ENCODE data around the gene RPS26.
A peak's percentile ranks its signal among the peaks of the same experiment; 100 is the strongest.
"Not testable (repeated sequence)": the region's sequence is repeated elsewhere in the genome, so short reads cannot be mapped to it uniquely, and the experiment has no call there.

The RPS26 gene

GRCh38 chr12:56041552-56042429 is at the start of gene RPS26:
TSS of gene RPS26 (plus strand) at chr12:56041918. CDS start at chr12:56042167, 249 bp downstream.
- Histone ChIP-seq H3K4me1 (ENCODE audit: control insufficient read depth, insufficient read depth, low read length) (peaks cover 17% of the 10 kb centered on the region), H3K9ac (ENCODE audit: low read length in 2 of 2) (peak within 1 kb of the TSS; percentile 93 to 98), H3K36me3 (ENCODE audit: control insufficient read depth in 2 of 2, insufficient read depth in 2 of 2, low read length in 2 of 2) (peaks cover 22 to 26% of the 10 kb centered on the region in 2 donors), H3K27me3 (ENCODE audit: control insufficient read depth in 1 of 2, insufficient read depth in 2 of 2, low read length in 2 of 2) (no peaks in the 10 kb centered on the region), H3K4me3 (ENCODE audit: low read length in 2 of 2) (peak within 1 kb of the TSS; percentile 89 to 98), H3K27ac (ENCODE audit: low read length) (peak within 1 kb of the TSS; percentile 96), H3K9me3 (ENCODE audit: control insufficient read depth in 2 of 2, low read length in 2 of 2) (no peaks in the 10 kb centered on the region)

GRCh38 chr12:55993230-55993853 is 48.4 kb upstream of the RPS26 start:
- Histone ChIP-seq H3K9me3 (ENCODE audit: control insufficient read depth in 2 of 2, low read length in 2 of 2) (no peaks in the 10 kb centered on the region), H3K9ac (ENCODE audit: low read length in 2 of 2) (no peak overlapping the region), H3K27ac (ENCODE audit: low read length) (no peak overlapping the region), H3K36me3 (ENCODE audit: control insufficient read depth in 2 of 2, insufficient read depth in 2 of 2, low read length in 2 of 2) (peaks cover 46 to 50% of the 10 kb centered on the region in 2 donors), H3K4me3 (ENCODE audit: low read length in 2 of 2) (no peak overlapping the region), H3K27me3 (ENCODE audit: control insufficient read depth in 1 of 2, insufficient read depth in 2 of 2, low read length in 2 of 2) (no peaks in the 10 kb centered on the region), H3K4me1 (ENCODE audit: control insufficient read depth, insufficient read depth, low read length) (peaks cover 13% of the 10 kb centered on the region)

- Histone ChIP-seq H3K27ac (ENCODE audit: low read length) (no peak overlapping the region), H3K27me3 (ENCODE audit: control insufficient read depth in 1 of 2, insufficient read depth in 2 of 2, low read length in 2 of 2) (no peaks in the 10 kb centered on the region), H3K36me3 (ENCODE audit: control insufficient read depth in 2 of 2, insufficient read depth in 2 of 2, low read length in 2 of 2) (peaks cover 36 to 37% of the 10 kb centered on the region in 2 donors), H3K9ac (ENCODE audit: low read length in 2 of 2) (no peak overlapping the region), H3K4me1 (ENCODE audit: control insufficient read depth, insufficient read depth, low read length) (peaks cover 13% of the 10 kb centered on the region), H3K9me3 (ENCODE audit: control insufficient read depth in 2 of 2, low read length in 2 of 2) (no peaks in the 10 kb centered on the region), H3K4me3 (ENCODE audit: low read length in 2 of 2) (no peak overlapping the region)
Measured at GRCh38 chr12:55995366-55995765, 46.4 kb upstream of the RPS26 start.

GRCh38 chr12:55996201-55996714 is 45.5 kb upstream of the RPS26 start:
- Histone ChIP-seq H3K4me1 (ENCODE audit: control insufficient read depth, insufficient read depth, low read length) (peaks cover 13% of the 10 kb centered on the region), H3K9ac (ENCODE audit: low read length in 2 of 2) (peak overlapping the region; percentile 58 to 73), H3K27ac (ENCODE audit: low read length) (peak overlapping the region; percentile 81), H3K27me3 (ENCODE audit: control insufficient read depth in 1 of 2, insufficient read depth in 2 of 2, low read length in 2 of 2) (no peaks in the 10 kb centered on the region), H3K4me3 (ENCODE audit: low read length in 2 of 2) (peak overlapping the region; percentile 98 to 99), H3K9me3 (ENCODE audit: control insufficient read depth in 2 of 2, low read length in 2 of 2) (no peaks in the 10 kb centered on the region), H3K36me3 (ENCODE audit: control insufficient read depth in 2 of 2, insufficient read depth in 2 of 2, low read length in 2 of 2) (peaks cover 28% of the 10 kb centered on the region in 2 donors)

- Histone ChIP-seq H3K36me3 (ENCODE audit: control insufficient read depth in 2 of 2, insufficient read depth in 2 of 2, low read length in 2 of 2) (peaks cover 22 to 24% of the 10 kb centered on the region in 2 donors), H3K4me3 (ENCODE audit: low read length in 2 of 2) (peak within 1 kb of the TSS; percentile 98 to 99), H3K4me1 (ENCODE audit: control insufficient read depth, insufficient read depth, low read length) (peaks cover 13% of the 10 kb centered on the region), H3K27ac (ENCODE audit: low read length) (peak within 1 kb of the TSS; percentile 81), H3K9ac (ENCODE audit: low read length in 2 of 2) (peak within 1 kb of the TSS; percentile 89 to 93), H3K9me3 (ENCODE audit: control insufficient read depth in 2 of 2, low read length in 2 of 2) (no peaks in the 10 kb centered on the region), H3K27me3 (ENCODE audit: control insufficient read depth in 1 of 2, insufficient read depth in 2 of 2, low read length in 2 of 2) (no peaks in the 10 kb centered on the region)
Measured at GRCh38 chr12:55996715-55997534, 44.8 kb upstream of the RPS26 start, which contains the start of gene SUOX. TSS of gene SUOX (plus strand) at chr12:55997276. CDS start at chr12:56002222, 4,946 bp downstream.

- Histone ChIP-seq H3K27ac (ENCODE audit: low read length) (peak overlapping the region; percentile 81), H3K36me3 (ENCODE audit: control insufficient read depth in 2 of 2, insufficient read depth in 2 of 2, low read length in 2 of 2) (peaks cover 21 to 22% of the 10 kb centered on the region in 2 donors), H3K4me1 (ENCODE audit: control insufficient read depth, insufficient read depth, low read length) (peaks cover 13% of the 10 kb centered on the region), H3K27me3 (ENCODE audit: control insufficient read depth in 1 of 2, insufficient read depth in 2 of 2, low read length in 2 of 2) (no peaks in the 10 kb centered on the region), H3K9ac (ENCODE audit: low read length in 2 of 2) (peak overlapping the region; percentile 89 to 93), H3K4me3 (ENCODE audit: low read length in 2 of 2) (peak overlapping the region; percentile 98 to 99), H3K9me3 (ENCODE audit: control insufficient read depth in 2 of 2, low read length in 2 of 2) (no peaks in the 10 kb centered on the region)
Measured at GRCh38 chr12:55997535-55997859, 44.2 kb upstream of the RPS26 start.

GRCh38 chr12:55999522-55999921 is 42.2 kb upstream of the RPS26 start:
- not testable (repeated sequence) for H3K9ac ChIP-seq (ENCODE audit: low read length in 2 of 2); H3K9me3 ChIP-seq (ENCODE audit: control insufficient read depth in 2 of 2, low read length in 2 of 2); H3K4me3 ChIP-seq (ENCODE audit: low read length in 2 of 2); H3K27me3 ChIP-seq (ENCODE audit: control insufficient read depth in 1 of 2, insufficient read depth in 2 of 2, low read length in 2 of 2); H3K27ac ChIP-seq (ENCODE audit: low read length)
- Histone ChIP-seq H3K4me1 (ENCODE audit: control insufficient read depth, insufficient read depth, low read length) (peaks cover 13% of the 10 kb centered on the region), H3K36me3 (ENCODE audit: control insufficient read depth in 2 of 2, insufficient read depth in 2 of 2, low read length in 2 of 2) (peaks cover 5 to 11% of the 10 kb centered on the region in 2 donors)

GRCh38 chr12:55999999-56000540 is 41.6 kb upstream of the RPS26 start:
- H3K36me3 ChIP-seq (ENCODE audit: control insufficient read depth in 2 of 2, insufficient read depth in 2 of 2, low read length in 2 of 2), result peaks cover 9 to 11% of the 10 kb centered on the region in 2 donors
- H3K9me3 ChIP-seq (ENCODE audit: control insufficient read depth in 2 of 2, low read length in 2 of 2); H3K27me3 ChIP-seq (ENCODE audit: control insufficient read depth in 1 of 2, insufficient read depth in 2 of 2, low read length in 2 of 2); H3K4me3 ChIP-seq (ENCODE audit: low read length in 2 of 2); H3K9ac ChIP-seq (ENCODE audit: low read length in 2 of 2); H3K27ac ChIP-seq (ENCODE audit: low read length): not testable (repeated sequence)
- H3K4me1 ChIP-seq (ENCODE audit: control insufficient read depth, insufficient read depth, low read length), result peaks cover 13% of the 10 kb centered on the region

- peaks cover 9 to 11% of the 10 kb centered on the region in 2 donors for H3K36me3 ChIP-seq (ENCODE audit: control insufficient read depth in 2 of 2, insufficient read depth in 2 of 2, low read length in 2 of 2)
- no peak overlapping the region for H3K4me3 ChIP-seq (ENCODE audit: low read length in 2 of 2)
- no peaks in the 10 kb centered on the region for H3K9me3 ChIP-seq (ENCODE audit: control insufficient read depth in 2 of 2, low read length in 2 of 2)
- no peaks in the 10 kb centered on the region for H3K27me3 ChIP-seq (ENCODE audit: control insufficient read depth in 1 of 2, insufficient read depth in 2 of 2, low read length in 2 of 2)
- peaks cover 9% of the 10 kb centered on the region for H3K4me1 ChIP-seq (ENCODE audit: control insufficient read depth, insufficient read depth, low read length)
- no peak overlapping the region for H3K9ac ChIP-seq (ENCODE audit: low read length in 2 of 2)
- H3K27ac ChIP-seq (ENCODE audit: low read length), result no peak overlapping the region
Measured at GRCh38 chr12:56001487-56002100, 40.1 kb upstream of the RPS26 start.

GRCh38 chr12:56003376-56003775 is 38.3 kb upstream of the RPS26 start:
- H3K9me3 ChIP-seq (ENCODE audit: control insufficient read depth in 2 of 2, low read length in 2 of 2); H3K27me3 ChIP-seq (ENCODE audit: control insufficient read depth in 1 of 2, insufficient read depth in 2 of 2, low read length in 2 of 2); H3K4me3 ChIP-seq (ENCODE audit: low read length in 2 of 2); H3K27ac ChIP-seq (ENCODE audit: low read length); H3K9ac ChIP-seq (ENCODE audit: low read length in 2 of 2): not testable (repeated sequence)
- Histone ChIP-seq H3K36me3 (ENCODE audit: control insufficient read depth in 2 of 2, insufficient read depth in 2 of 2, low read length in 2 of 2) (peaks cover 9 to 11% of the 10 kb centered on the region in 2 donors), H3K4me1 (ENCODE audit: control insufficient read depth, insufficient read depth, low read length) (peaks cover 12% of the 10 kb centered on the region)
